Sigmoid colon (tissue), 7 donors: ENCODE results near the gene RCCD1. TPM values are rescaled to one million over a fixed set of nuclear protein-coding genes. Genes with fewer than 3 reads are reported as not detected.
"Not testable (repeated sequence)": the region's sequence is repeated elsewhere in the genome, so short reads cannot be mapped to it uniquely, and the experiment has no call there.

ENCODE experiments used
- DNase-seq: peaks from one replicate; pipeline ENCODE4 v3.0.0-alpha.2; 2019
- H3K27ac ChIP-seq, 4 donors: fragments of 200-600 bp; sonication (generic); one replicate each; pipeline ENCODE4 v1.5.1; 2016 to 2019; ENCODE audit warnings: mild to moderate bottlenecking in 1 of 4
- H3K27me3 ChIP-seq, 3 donors: fragments of 200-600 bp; sonication (generic); one replicate each; pipeline ENCODE4 v1.5.1; 2019; ENCODE audit warnings: mild to moderate bottlenecking in 1 of 3
- H3K36me3 ChIP-seq, 4 donors: fragments of 200-600 bp; sonication (generic); one replicate each; pipeline ENCODE4 v1.5.1; 2016 to 2019
- H3K4me1 ChIP-seq, 4 donors: fragments of 200-600 bp; sonication (generic); one replicate each; pipeline ENCODE4 v1.5.1; 2017 to 2019
- H3K4me3 ChIP-seq, 4 donors: fragments of 200-600 bp; sonication (generic); one replicate each; pipeline ENCODE4 v1.5.1; 2017 to 2019; ENCODE audit warnings: mild to moderate bottlenecking in 2 of 4, moderate library complexity in 1 of 4
- H3K9me3 ChIP-seq, 4 donors: fragments of 200-600 bp in 3 of 4; sonication (generic) in 3 of 4; one replicate each; pipeline versions ENCODE4 v1.5.1 to v1.6.1; 2013 to 2019
- CTCF ChIP-seq, 4 experiments: fragments of 450-650 bp in 3 of 4; fragments of 200-600 bp in 1 of 4; IDR thresholded peaks; one replicate each; pipeline ENCODE4 v1.5.1; 2016 to 2019; ENCODE audit warnings: antibody characterized with exemption in 4 of 4, mild to moderate bottlenecking in 3 of 4, moderate library complexity in 2 of 4
- EP300 ChIP-seq, 4 donors: sonication (generic); formaldehyde crosslinking; IDR thresholded peaks; one replicate each; pipeline ENCODE4 v1.6.1; 2017; ENCODE audit warnings: antibody characterized with exemption in 4 of 4
- POLR2A ChIP-seq, 2 donors: fragments of 450-650 bp; IDR thresholded peaks; one replicate each; pipeline ENCODE4 v1.6.1; 2016; ENCODE audit warnings: antibody characterized with exemption in 2 of 2, mild to moderate bottlenecking in 2 of 2, moderate library complexity in 2 of 2
- POLR2AphosphoS5 ChIP-seq, 4 donors: sonication (generic); formaldehyde crosslinking; IDR thresholded peaks; one replicate each; pipeline ENCODE4 v1.6.1; 2017; ENCODE audit warnings: antibody characterized with exemption in 4 of 4
- WGBS, 2 donors: extraction: QIAGEN DNeasy Blood & Tissue Kit; methylation state at CpG; one replicate each; pipeline ENCODE4 v1.1.7; 2013; 5-methylcytosine and 5-hydroxymethylcytosine counted together
- intact Hi-C: fragments of 100-400 bp; cut with DNase I; formaldehyde crosslinking; loops from one replicate; pipeline ENCODE4 v1.15.1; 2023
- polyA plus RNA-seq, 3 donors: library from polyadenylated mRNA; stranded (reverse); fragments of 200-250 nt; gene quantifications; one replicate each; pipeline ENCODE4 v1.2.3, GENCODE V29; 2013
- total RNA-seq, 4 donors: library from RNA; depleted of rRNA; stranded (reverse); fragments of >200 nt; gene quantifications; one replicate each; pipeline ENCODE4 v1.1.0, GENCODE V29; 2016
- donor health status: healthy with polysubstance abuse.
- donor health status: Bipolar disorder and iron deficiency.
- donor health status: healthy.

RCCD1 gene
- total and polyA plus RNA-seq, 7 donors, result 4.2 to 11.8 (median 6.7) TPM

DNA sequence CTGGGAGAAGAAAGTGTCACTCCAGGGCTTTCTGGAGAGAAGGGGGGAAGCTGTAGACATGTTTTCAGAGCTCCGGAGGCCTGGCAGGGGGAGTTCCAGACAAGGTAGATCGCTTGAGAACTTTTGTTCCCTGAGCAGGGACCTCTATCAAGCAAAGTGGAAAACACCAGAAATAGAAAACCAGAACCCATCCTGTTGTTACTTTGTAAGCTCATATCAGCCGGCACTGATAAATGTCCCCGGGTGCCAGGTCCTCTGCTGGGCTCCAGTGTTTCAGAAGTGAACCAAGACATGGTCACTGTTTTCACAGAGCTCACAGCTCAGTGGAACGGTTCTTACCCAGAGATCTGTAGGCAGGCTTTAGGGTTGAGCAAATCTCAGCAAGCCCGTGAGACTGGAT is 35.8 kb upstream of the RCCD1 start:
- H3K9me3 ChIP-seq, result no peaks in the 10 kb centered on the region
- H3K27me3 ChIP-seq, result no peaks in the 10 kb centered on the region
- peaks cover 0 to 5% (median 0%) of the 10 kb centered on the region in 4 donors for H3K4me1 ChIP-seq
- no peak for TF ChIP-seq POLR2AphosphoS5 (IDR thresholded peaks at IDR 0.05)
- no peak for TF ChIP-seq CTCF (IDR thresholded peaks at IDR 0.05)
- TF ChIP-seq POLR2A (IDR thresholded peaks at IDR 0.05), result no peak
- WGBS, 2 donors, result 94 to 96% methylated on average over 6 of the region's 6 CpGs
- H3K4me3 ChIP-seq, result no peak overlapping the region
- peaks cover 25 to 76% (median 58%) of the 10 kb centered on the region in 4 donors for H3K36me3 ChIP-seq
- no peak for DNase-seq
- H3K27ac ChIP-seq, result no peak overlapping the region
- intact Hi-C loops, result no loop called here

- Histone ChIP-seq H3K36me3 (peaks cover 11 to 46% (median 34%) of the 10 kb centered on the region in 4 donors), H3K9me3 (no peaks in the 10 kb centered on the region), H3K27me3 (no peaks in the 10 kb centered on the region), H3K4me1 (no peaks in the 10 kb centered on the region), H3K4me3 (no peak overlapping the region), H3K27ac (no peak overlapping the region)
- WGBS, 2 donors, result 87 to 95% methylated on average over 4 of the region's 4 CpGs
- DNase-seq, result no peak
- no peak for TF ChIP-seq EP300 (IDR thresholded peaks at IDR 0.05)
- no peak for TF ChIP-seq CTCF (IDR thresholded peaks at IDR 0.05)
- no peak for TF ChIP-seq POLR2A (IDR thresholded peaks at IDR 0.05)
- no peak for TF ChIP-seq POLR2AphosphoS5 (IDR thresholded peaks at IDR 0.05)
- intact Hi-C loops, result no loop called here
These were observed 32.8 kb upstream of the RCCD1 start for GRCh38 chr15:90921887-90922286.

DNA sequence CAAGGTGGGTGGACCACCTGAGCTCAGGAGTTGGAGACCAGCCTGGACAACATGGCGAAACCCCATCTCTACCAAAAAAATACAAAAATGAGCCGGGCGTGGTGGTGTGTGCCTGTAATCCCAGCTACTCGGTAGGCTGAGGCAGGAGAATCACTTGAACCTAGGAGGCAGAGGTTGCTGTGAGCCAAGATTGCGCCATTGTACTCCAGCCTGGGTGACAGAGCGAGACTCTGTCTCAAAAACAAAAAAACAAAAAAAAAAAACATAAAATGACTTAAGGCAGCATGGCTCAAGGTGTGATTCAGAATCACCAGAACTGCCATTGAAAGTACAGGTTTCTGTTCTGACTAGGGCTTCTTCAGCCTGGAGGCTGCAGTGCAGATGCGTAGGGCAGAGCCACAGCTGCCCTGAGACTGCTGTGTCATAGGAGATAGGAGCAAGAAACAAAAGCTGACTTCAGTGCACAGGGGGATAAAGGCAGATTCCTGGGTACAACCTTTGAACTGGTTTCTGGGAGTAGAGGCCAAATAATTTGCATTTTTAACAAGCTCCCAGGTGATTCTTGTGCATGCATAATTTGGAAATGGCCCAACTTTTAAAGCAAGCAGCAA is 31.9 kb upstream of the RCCD1 start:
- peaks cover 11 to 36% (median 30%) of the 10 kb centered on the region in 4 donors for H3K36me3 ChIP-seq
- H3K27me3 ChIP-seq, intact Hi-C loops, H3K4me3 ChIP-seq, DNase-seq, H3K27ac ChIP-seq, H3K9me3 ChIP-seq, H3K4me1 ChIP-seq: not testable (repeated sequence)
- 92 to 94% methylated on average over 7 of the region's 7 CpGs for WGBS, 2 donors

- DNase-seq, result no peak
- TF ChIP-seq POLR2A (IDR thresholded peaks at IDR 0.05) (no peak), EP300 (IDR thresholded peaks at IDR 0.05) (no peak), POLR2AphosphoS5 (IDR thresholded peaks at IDR 0.05) (no peak), CTCF (IDR thresholded peaks at IDR 0.05) (no peak)
- Histone ChIP-seq H3K4me1 (peaks cover 0 to 4% (median 2%) of the 10 kb centered on the region in 4 donors), H3K4me3 (no peak overlapping the region), H3K27me3 (no peaks in the 10 kb centered on the region), H3K36me3 (peaks cover 10 to 21% (median 14%) of the 10 kb centered on the region in 4 donors), H3K9me3 (no peaks in the 10 kb centered on the region), H3K27ac (no peak overlapping the region)
- intact Hi-C loops, result no loop called here
- 79 to 88% methylated on average over 5 of the region's 5 CpGs for WGBS, 2 donors
These were observed 30.3 kb upstream of the RCCD1 start for GRCh38 chr15:90924375-90924774.

- H3K4me3 ChIP-seq, DNase-seq, intact Hi-C loops, H3K27ac ChIP-seq, H3K36me3 ChIP-seq, H3K27me3 ChIP-seq, H3K9me3 ChIP-seq: not testable (repeated sequence)
- WGBS, 2 donors, result 93 to 96% methylated on average over 10 of the region's 10 CpGs
- H3K4me1 ChIP-seq, result peaks cover 0 to 23% (median 18%) of the 10 kb centered on the region in 4 donors
These were observed 27.9 kb upstream of the RCCD1 start for GRCh38 chr15:90926766-90927165.

- H3K27me3 ChIP-seq, H3K4me3 ChIP-seq, H3K36me3 ChIP-seq, H3K27ac ChIP-seq, DNase-seq, H3K9me3 ChIP-seq, intact Hi-C loops: not testable (repeated sequence)
- WGBS, 2 donors, result 90 to 91% methylated on average over 7 of the region's 7 CpGs
- peaks cover 0 to 29% (median 26%) of the 10 kb centered on the region in 4 donors for H3K4me1 ChIP-seq
These were observed 26.6 kb upstream of the RCCD1 start for GRCh38 chr15:90928106-90928505.
